ENCODE data around the gene SLC45A3.

Gene SLC45A3

DNA sequence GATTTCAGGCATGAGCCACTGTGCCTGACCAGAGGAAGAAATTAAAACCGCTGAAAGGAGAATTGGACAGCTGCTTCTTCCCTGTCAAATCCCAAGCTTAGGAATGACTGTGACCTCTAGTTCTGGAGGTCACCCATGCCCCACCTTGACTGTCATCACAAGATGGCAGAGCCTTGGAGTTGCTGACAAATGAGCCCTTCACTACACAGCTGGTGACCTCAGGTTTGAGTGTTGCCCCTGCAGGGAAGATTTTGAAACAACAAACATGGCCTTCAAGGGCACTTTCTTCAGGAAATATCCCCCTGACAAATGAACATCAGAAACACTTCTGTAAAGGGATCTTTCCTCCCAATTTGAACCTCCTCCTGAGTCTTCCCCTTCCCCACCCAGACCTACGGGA, 6.9 kb upstream of the SLC45A3 start:
- DNase-seq (ENCODE audit: low read depth in 1 of 2, low spot score in 1 of 2), result no peak
- H3K27me3 ChIP-seq (ENCODE audit: insufficient read depth, poor library complexity, severe bottlenecking), result no peaks in the 10 kb centered on the region
- TF ChIP-seq, protein P1, sequence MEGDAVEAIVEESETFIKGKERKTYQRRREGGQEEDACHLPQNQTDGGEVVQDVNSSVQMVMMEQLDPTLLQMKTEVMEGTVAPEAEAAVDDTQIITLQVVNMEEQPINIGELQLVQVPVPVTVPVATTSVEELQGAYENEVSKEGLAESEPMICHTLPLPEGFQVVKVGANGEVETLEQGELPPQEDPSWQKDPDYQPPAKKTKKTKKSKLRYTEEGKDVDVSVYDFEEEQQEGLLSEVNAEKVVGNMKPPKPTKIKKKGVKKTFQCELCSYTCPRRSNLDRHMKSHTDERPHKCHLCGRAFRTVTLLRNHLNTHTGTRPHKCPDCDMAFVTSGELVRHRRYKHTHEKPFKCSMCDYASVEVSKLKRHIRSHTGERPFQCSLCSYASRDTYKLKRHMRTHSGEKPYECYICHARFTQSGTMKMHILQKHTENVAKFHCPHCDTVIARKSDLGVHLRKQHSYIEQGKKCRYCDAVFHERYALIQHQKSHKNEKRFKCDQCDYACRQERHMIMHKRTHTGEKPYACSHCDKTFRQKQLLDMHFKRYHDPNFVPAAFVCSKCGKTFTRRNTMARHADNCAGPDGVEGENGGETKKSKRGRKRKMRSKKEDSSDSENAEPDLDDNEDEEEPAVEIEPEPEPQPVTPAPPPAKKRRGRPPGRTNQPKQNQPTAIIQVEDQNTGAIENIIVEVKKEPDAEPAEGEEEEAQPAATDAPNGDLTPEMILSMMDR (IDR thresholded peaks at IDR 0.05; ENCODE audit: insufficient read depth, low read length), result no peak
- TF ChIP-seq GABPA (IDR thresholded peaks at IDR 0.05; ENCODE audit: low read depth), result no peak
- no peak for TF ChIP-seq POLR2AphosphoS5 (IDR thresholded peaks at IDR 0.05; ENCODE audit: low read depth)
- no peak overlapping the region for H3K4me3 ChIP-seq (replicated peaks; ENCODE audit: insufficient read depth, low read length)
- H3K27ac ChIP-seq (replicated peaks), result no peak overlapping the region

DNA sequence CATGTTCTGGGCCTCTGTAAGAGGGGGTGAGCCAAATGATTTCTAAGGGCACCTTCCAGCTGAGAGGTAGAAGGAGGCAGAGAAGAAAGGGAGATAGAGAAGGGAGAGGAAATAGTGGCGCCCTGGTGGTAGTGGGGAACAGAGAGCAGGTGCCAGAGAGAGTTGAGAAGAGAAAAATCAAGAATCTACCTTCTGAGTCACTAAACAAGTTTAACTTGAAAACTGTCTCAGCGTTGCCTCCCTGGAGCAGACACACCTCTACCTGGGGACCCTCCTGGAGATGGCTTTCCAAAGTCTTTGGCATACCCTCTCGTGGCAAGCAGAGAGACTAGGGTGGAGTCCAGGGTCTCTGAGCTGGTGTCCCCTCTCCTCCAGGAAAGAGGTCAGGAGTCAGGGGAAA, 1.1 kb upstream of the SLC45A3 start:
- TF ChIP-seq POLR2AphosphoS5 (IDR thresholded peaks at IDR 0.05; ENCODE audit: low read depth), result no peak
- TF ChIP-seq GABPA (IDR thresholded peaks at IDR 0.05; ENCODE audit: low read depth), result no peak
- TF ChIP-seq, protein P2, sequence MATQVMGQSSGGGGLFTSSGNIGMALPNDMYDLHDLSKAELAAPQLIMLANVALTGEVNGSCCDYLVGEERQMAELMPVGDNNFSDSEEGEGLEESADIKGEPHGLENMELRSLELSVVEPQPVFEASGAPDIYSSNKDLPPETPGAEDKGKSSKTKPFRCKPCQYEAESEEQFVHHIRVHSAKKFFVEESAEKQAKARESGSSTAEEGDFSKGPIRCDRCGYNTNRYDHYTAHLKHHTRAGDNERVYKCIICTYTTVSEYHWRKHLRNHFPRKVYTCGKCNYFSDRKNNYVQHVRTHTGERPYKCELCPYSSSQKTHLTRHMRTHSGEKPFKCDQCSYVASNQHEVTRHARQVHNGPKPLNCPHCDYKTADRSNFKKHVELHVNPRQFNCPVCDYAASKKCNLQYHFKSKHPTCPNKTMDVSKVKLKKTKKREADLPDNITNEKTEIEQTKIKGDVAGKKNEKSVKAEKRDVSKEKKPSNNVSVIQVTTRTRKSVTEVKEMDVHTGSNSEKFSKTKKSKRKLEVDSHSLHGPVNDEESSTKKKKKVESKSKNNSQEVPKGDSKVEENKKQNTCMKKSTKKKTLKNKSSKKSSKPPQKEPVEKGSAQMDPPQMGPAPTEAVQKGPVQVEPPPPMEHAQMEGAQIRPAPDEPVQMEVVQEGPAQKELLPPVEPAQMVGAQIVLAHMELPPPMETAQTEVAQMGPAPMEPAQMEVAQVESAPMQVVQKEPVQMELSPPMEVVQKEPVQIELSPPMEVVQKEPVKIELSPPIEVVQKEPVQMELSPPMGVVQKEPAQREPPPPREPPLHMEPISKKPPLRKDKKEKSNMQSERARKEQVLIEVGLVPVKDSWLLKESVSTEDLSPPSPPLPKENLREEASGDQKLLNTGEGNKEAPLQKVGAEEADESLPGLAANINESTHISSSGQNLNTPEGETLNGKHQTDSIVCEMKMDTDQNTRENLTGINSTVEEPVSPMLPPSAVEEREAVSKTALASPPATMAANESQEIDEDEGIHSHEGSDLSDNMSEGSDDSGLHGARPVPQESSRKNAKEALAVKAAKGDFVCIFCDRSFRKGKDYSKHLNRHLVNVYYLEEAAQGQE (IDR thresholded peaks at IDR 0.05; ENCODE audit: insufficient replicate concordance, low read depth), result no peak
- TF ChIP-seq, protein P1 (IDR thresholded peaks at IDR 0.05; ENCODE audit: insufficient read depth, low read length), result no peak
- TF ChIP-seq SPI1 (IDR thresholded peaks at IDR 0.05; ENCODE audit: borderline replicate concordance, low read depth), result no peak
- Histone ChIP-seq H3K27me3 (ENCODE audit: insufficient read depth, poor library complexity, severe bottlenecking) (peaks cover 12% of the 10 kb centered on the region), H3K27ac (replicated peaks) (no peak overlapping the region), H3K4me3 (replicated peaks; ENCODE audit: insufficient read depth, low read length) (no peak overlapping the region)
- no peak for DNase-seq (ENCODE audit: low read depth in 1 of 2, low spot score in 1 of 2)

DNA sequence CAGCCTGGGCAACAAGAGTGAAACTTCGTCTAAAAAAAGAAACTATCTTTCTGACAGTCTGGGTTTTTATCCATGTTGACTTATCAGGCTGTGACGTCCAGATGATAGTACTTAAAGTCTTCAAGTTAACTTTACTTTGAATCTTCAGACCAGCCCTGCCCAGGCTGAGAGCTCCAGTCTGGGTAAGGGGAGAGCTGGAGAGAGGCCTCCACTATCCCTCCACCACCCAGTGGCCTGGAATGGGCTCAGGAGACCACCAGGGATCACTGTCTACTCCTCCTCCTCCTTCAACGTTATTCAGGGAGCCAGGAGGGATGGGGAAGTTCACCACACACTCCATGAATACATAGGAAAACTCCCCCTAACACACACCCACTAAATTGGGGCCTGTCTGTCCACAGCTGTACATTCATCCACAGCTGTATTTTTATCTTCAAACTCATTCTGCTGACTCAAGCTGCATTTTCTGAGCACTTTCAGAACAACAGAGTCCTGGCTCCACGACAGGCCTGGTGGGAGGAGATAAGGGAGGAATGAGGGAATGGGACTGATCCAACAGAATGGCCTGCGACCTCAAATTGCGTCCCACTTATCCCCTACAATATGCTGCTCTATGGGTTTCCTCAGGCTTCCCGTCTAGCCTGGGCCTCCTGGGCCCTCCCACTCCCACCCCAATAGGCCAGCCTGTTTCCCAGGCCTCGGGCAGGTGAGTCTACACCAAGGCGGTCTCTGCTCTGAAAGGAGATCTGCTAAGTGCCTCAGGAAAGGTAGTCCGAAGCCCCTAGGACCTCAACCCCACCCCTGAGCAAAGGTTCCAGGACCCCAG, 1.8 kb downstream of the SLC45A3 start:
- TF ChIP-seq GABPA (IDR thresholded peaks at IDR 0.05; ENCODE audit: low read depth) (no peak), SPI1 (IDR thresholded peaks at IDR 0.05; ENCODE audit: borderline replicate concordance, low read depth) (no peak), POLR2AphosphoS5 (IDR thresholded peaks at IDR 0.05; ENCODE audit: low read depth) (no peak)
- TF ChIP-seq, protein P1 (IDR thresholded peaks at IDR 0.05; ENCODE audit: insufficient read depth, low read length), result no peak
- TF ChIP-seq, protein P2 (IDR thresholded peaks at IDR 0.05; ENCODE audit: insufficient replicate concordance, low read depth), result no peak
- Histone ChIP-seq H3K4me3 (replicated peaks; ENCODE audit: insufficient read depth, low read length) (no peak overlapping the region), H3K27me3 (ENCODE audit: insufficient read depth, poor library complexity, severe bottlenecking) (peaks cover 12% of the 10 kb centered on the region), H3K27ac (replicated peaks) (no peak overlapping the region)
- no peak for DNase-seq (ENCODE audit: low read depth in 1 of 2, low spot score in 1 of 2)
